Calu3 (cell line): ENCODE data around the gene NMU. TPM values are rescaled to one million over a fixed set of nuclear protein-coding genes. Genes with fewer than 3 reads are reported as not detected.

Experiments
- BruUV-seq: library from RNA; stranded (reverse); fragments of 400-500 nt; replicated peaks from 2 replicates; lab custom pipeline; 2021; lab: Mats Ljungman, UMichigan
- CTCF ChIA-PET: fragments of 300-600 bp; sonication (Branson Sonifier 250); formaldehyde crosslinking; loops from one replicate; lab custom pipeline; 2022; ENCODE audit warnings: antibody characterized with exemption; lab: Charles Lee
- DNase-seq: peaks from one replicate; pipeline ENCODE4 v3.0.0; 2022
- H3K27ac Mint-ChIP-seq: one replicate; pipeline ENCODE4 v1.8.0; 2022; ENCODE audit warnings: mixed read lengths; ENCODE audit not compliant: unreplicated experiment
- H3K27me3 Mint-ChIP-seq: one replicate; pipeline ENCODE4 v1.8.0; 2022; ENCODE audit warnings: mixed read lengths; ENCODE audit not compliant: unreplicated experiment
- H3K36me3 Mint-ChIP-seq: one replicate; pipeline ENCODE4 v1.8.0; 2022; ENCODE audit warnings: mild to moderate bottlenecking, moderate library complexity, mixed read lengths; ENCODE audit not compliant: insufficient read depth, unreplicated experiment
- H3K4me1 Mint-ChIP-seq: one replicate; pipeline ENCODE4 v1.8.0; 2022; ENCODE audit warnings: mild to moderate bottlenecking, low read depth, mixed read lengths; ENCODE audit not compliant: unreplicated experiment
- H3K4me3 Mint-ChIP-seq: one replicate; pipeline ENCODE4 v1.8.0; 2022; ENCODE audit warnings: mild to moderate bottlenecking, low read depth, moderate library complexity, mixed read lengths; ENCODE audit not compliant: unreplicated experiment
- H3K9me3 Mint-ChIP-seq: one replicate; pipeline ENCODE4 v1.8.0; 2022; ENCODE audit warnings: low read depth, mixed read lengths; ENCODE audit not compliant: unreplicated experiment
- intact Hi-C: fragments of 100-400 bp; cut with micrococcal nuclease; formaldehyde crosslinking; loops from one replicate; pipeline ENCODE4 v1.10.0; 2022; ENCODE audit not compliant: unreplicated experiment
- total RNA-seq: library from RNA; stranded (reverse); gene quantifications from 2 replicates; pipeline ENCODE4 v1.2.3, GENCODE V29; 2022
- TF ChIP-seq, protein P1 (sequence below): fragments of 200-600 bp; IDR thresholded peaks from one replicate; pipeline ENCODE4 v1.8.0; 2022; ENCODE audit warnings: antibody characterized with exemption; ENCODE audit not compliant: unreplicated experiment

NMU gene
- total RNA-seq, 1 experiment from 2014 or later: 4.1 TPM

- CTCF ChIA-PET: no interaction called here
- TF ChIP-seq, protein P1, sequence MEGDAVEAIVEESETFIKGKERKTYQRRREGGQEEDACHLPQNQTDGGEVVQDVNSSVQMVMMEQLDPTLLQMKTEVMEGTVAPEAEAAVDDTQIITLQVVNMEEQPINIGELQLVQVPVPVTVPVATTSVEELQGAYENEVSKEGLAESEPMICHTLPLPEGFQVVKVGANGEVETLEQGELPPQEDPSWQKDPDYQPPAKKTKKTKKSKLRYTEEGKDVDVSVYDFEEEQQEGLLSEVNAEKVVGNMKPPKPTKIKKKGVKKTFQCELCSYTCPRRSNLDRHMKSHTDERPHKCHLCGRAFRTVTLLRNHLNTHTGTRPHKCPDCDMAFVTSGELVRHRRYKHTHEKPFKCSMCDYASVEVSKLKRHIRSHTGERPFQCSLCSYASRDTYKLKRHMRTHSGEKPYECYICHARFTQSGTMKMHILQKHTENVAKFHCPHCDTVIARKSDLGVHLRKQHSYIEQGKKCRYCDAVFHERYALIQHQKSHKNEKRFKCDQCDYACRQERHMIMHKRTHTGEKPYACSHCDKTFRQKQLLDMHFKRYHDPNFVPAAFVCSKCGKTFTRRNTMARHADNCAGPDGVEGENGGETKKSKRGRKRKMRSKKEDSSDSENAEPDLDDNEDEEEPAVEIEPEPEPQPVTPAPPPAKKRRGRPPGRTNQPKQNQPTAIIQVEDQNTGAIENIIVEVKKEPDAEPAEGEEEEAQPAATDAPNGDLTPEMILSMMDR: no peak
- H3K4me1 Mint-ChIP-seq: no peaks in the 10 kb centered on the region
- BruUV-seq: no TSS peak
- H3K27me3 Mint-ChIP-seq: peaks cover 9% of the 10 kb centered on the region
- intact Hi-C loops: no loop called here
- no peak overlapping the region for H3K4me3 Mint-ChIP-seq
- no peak for DNase-seq
- H3K27ac Mint-ChIP-seq: no peak overlapping the region
- H3K9me3 Mint-ChIP-seq: no peaks in the 10 kb centered on the region
- H3K36me3 Mint-ChIP-seq: peaks cover 5% of the 10 kb centered on the region
Measured at GRCh38 chr4:55670695-55671094, 34.6 kb upstream of the NMU start.

- DNase-seq: no peak
- Mint-ChIP-seq H3K27ac (no peak overlapping the region), H3K4me1 (no peaks in the 10 kb centered on the region), H3K27me3 (peaks cover 9% of the 10 kb centered on the region), H3K4me3 (no peak overlapping the region), H3K36me3 (peaks cover 5% of the 10 kb centered on the region), H3K9me3 (no peaks in the 10 kb centered on the region)
- intact Hi-C loops: no loop called here
- no TSS peak for BruUV-seq
- CTCF ChIA-PET: no interaction called here
- TF ChIP-seq, protein P1: no peak
Measured at GRCh38 chr4:55668449-55668848, 32.4 kb upstream of the NMU start.

GRCh38 chr4:55666535-55666934 lies 30.4 kb upstream of the NMU start:
- Mint-ChIP-seq H3K27me3 (peaks cover 9% of the 10 kb centered on the region), H3K4me1 (no peaks in the 10 kb centered on the region), H3K27ac (no peak overlapping the region), H3K36me3 (peaks cover 5% of the 10 kb centered on the region), H3K9me3 (no peaks in the 10 kb centered on the region), H3K4me3 (no peak overlapping the region)
- no TSS peak for BruUV-seq
- TF ChIP-seq, protein P1: no peak
- CTCF ChIA-PET: no interaction called here
- DNase-seq: no peak
- intact Hi-C loops: no loop called here

- no TSS peak for BruUV-seq
- CTCF ChIA-PET: no interaction called here
- no peaks in the 10 kb centered on the region for H3K9me3 Mint-ChIP-seq
Measured at GRCh38 chr4:55663145-55663544, 27.0 kb upstream of the NMU start.

More at GRCh38 chr4:55663145-55663544, 27.0 kb upstream of the NMU start:
- Mint-ChIP-seq H3K36me3 (peaks cover 5% of the 10 kb centered on the region), H3K27me3 (peaks cover 9% of the 10 kb centered on the region), H3K4me3 (no peak overlapping the region), H3K27ac (no peak overlapping the region), H3K4me1 (no peaks in the 10 kb centered on the region)
- intact Hi-C loops: no loop called here
- TF ChIP-seq, protein P1: no peak
- no peak for DNase-seq
